C4-2B (cell line): ENCODE results near the gene AGAP6.
"Not testable (repeated sequence)": the region's sequence is repeated elsewhere in the genome, so short reads cannot be mapped to it uniquely, and the experiment has no call there.

Experiments
- ZFX ChIP-seq: fragments of 450-650 bp; IDR thresholded peaks from 2 replicates; pipeline ENCODE4 v1.6.1; 2017
- TF ChIP-seq, protein P1 (sequence below): fragments of 450-650 bp; conservative IDR thresholded peaks from 2 replicates; pipeline ENCODE4 v1.5.1; 2017; ENCODE audit warnings: mild to moderate bottlenecking

DNA sequence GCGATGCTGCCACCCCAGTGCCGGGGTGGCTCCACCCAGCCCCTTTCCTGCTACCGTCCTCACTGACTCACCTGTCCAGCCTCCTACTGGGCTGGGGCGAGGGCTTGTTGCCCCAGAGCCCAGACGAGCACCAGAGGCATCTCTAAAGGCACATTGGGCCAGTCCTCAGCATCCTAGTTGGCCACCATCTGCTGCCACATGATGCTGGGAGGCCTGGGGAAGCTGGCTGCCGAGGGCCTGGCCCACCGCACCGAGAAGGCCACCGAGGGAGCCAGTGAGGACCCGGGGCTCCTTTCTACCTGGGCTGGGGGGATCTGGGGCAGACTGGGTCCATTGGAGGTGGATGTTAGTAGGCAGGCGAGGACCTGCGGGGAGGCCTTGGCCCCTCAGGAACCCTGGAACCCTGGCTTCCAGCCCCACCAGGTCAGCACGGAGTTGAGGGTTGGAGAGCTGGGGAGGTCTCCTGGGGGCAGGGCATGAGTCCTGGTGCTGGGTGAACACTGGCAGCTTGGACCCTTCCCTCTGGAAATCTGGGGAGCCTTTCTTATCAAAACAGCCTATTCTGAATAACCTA, 32.3 kb downstream of the AGAP6 start:
- TF ChIP-seq, protein P1, sequence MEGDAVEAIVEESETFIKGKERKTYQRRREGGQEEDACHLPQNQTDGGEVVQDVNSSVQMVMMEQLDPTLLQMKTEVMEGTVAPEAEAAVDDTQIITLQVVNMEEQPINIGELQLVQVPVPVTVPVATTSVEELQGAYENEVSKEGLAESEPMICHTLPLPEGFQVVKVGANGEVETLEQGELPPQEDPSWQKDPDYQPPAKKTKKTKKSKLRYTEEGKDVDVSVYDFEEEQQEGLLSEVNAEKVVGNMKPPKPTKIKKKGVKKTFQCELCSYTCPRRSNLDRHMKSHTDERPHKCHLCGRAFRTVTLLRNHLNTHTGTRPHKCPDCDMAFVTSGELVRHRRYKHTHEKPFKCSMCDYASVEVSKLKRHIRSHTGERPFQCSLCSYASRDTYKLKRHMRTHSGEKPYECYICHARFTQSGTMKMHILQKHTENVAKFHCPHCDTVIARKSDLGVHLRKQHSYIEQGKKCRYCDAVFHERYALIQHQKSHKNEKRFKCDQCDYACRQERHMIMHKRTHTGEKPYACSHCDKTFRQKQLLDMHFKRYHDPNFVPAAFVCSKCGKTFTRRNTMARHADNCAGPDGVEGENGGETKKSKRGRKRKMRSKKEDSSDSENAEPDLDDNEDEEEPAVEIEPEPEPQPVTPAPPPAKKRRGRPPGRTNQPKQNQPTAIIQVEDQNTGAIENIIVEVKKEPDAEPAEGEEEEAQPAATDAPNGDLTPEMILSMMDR, result not testable (repeated sequence)
- TF ChIP-seq ZFX, result not testable (repeated sequence)
